Stomach smooth muscle (tissue), 2 donors: Measurements from ENCODE around the gene IFTAP.
A peak's percentile ranks its signal among the peaks of the same experiment; 100 is the strongest.
"Not testable (repeated sequence)": the region's sequence is repeated elsewhere in the genome, so short reads cannot be mapped to it uniquely, and the experiment has no call there.

ENCODE experiments used
- H3K27ac ChIP-seq: one replicate; pipeline ENCODE4 v1.7.0; 2013; ENCODE audit warnings: mild to moderate bottlenecking, low read length, inconsistent platforms
- H3K27me3 ChIP-seq, 2 donors: one replicate each; pipeline ENCODE4 v1.7.0; 2013; ENCODE audit warnings: low read length in 2 of 2; ENCODE audit not compliant: insufficient read depth in 2 of 2, control insufficient read depth in 1 of 2
- H3K36me3 ChIP-seq, 2 donors: one replicate each; pipeline ENCODE4 v1.7.0; 2013; ENCODE audit warnings: low read length in 2 of 2; ENCODE audit not compliant: control insufficient read depth in 2 of 2, insufficient read depth in 2 of 2
- H3K4me1 ChIP-seq: one replicate; pipeline ENCODE4 v1.7.0; 2013; ENCODE audit warnings: low read length; ENCODE audit not compliant: control insufficient read depth, insufficient read depth
- H3K4me3 ChIP-seq, 2 donors: one replicate each; pipeline ENCODE4 v1.7.0; 2013; ENCODE audit warnings: low read length in 2 of 2
- H3K9ac ChIP-seq, 2 donors: one replicate each; pipeline ENCODE4 v1.7.0; 2013; ENCODE audit warnings: low read length in 2 of 2, mild to moderate bottlenecking in 1 of 2
- H3K9me3 ChIP-seq, 2 donors: one replicate each; pipeline ENCODE4 v1.7.0; 2013; ENCODE audit warnings: low read length in 2 of 2; ENCODE audit not compliant: control insufficient read depth in 2 of 2
- donor health status: healthy.
- donor health status: Pancreatic carcinoma.

The IFTAP gene, protein sequence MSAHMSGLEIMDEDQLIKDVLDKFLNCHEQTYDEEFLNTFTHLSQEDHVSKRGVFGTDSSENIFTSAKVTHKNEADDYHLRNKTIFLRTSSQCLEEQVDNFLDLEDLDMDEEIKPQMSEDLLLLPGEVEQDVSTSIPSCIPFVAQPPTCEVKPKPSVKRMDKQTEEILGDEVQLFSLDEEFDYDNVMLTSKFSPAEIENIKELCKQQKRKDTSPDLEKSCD

GRCh38 chr11:36594316-36594989 is at the start of gene IFTAP:
IFTAP (plus strand) TSS chr11:36594502; CDS start chr11:36610104, 15,602 bp downstream.
- Histone ChIP-seq H3K4me3 (peak within 1 kb of the TSS; percentile 79 to 93), H3K9me3 (no peaks in the 10 kb centered on the region), H3K36me3 (no peaks in the 10 kb centered on the region), H3K9ac (peak within 1 kb of the TSS; percentile 70 to 81), H3K27ac (no peak within 1 kb of the TSS), H3K27me3 (no peaks in the 10 kb centered on the region), H3K4me1 (peaks cover 4% of the 10 kb centered on the region)

- Histone ChIP-seq H3K27ac (no peak overlapping the region), H3K36me3 (no peaks in the 10 kb centered on the region), H3K4me1 (no peaks in the 10 kb centered on the region), H3K27me3 (no peaks in the 10 kb centered on the region), H3K9me3 (no peaks in the 10 kb centered on the region), H3K9ac (no peak overlapping the region), H3K4me3 (no peak overlapping the region)
These were observed 43.8 kb upstream of the IFTAP start for GRCh38 chr11:36550385-36551115.

DNA sequence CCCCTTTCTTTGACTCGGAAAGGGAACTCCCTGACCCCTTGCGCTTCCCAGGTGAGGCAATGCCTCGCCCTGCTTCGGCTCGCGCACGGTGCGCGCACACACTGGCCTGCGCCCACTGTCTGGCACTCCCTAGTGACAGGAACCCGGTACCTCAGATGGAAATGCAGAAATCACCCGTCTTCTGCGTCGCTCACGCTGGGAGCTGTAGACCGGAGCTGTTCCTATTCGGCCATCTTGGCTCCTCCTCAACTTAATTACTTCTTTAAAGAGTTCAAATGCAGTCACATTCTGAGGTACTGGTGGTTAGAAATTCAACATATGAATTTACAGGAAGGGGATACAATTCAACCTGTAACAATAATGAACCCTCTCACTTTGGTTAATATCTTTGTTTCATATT is 36.9 kb upstream of the IFTAP start:
- H3K9me3 ChIP-seq, H3K27ac ChIP-seq, H3K9ac ChIP-seq, H3K36me3 ChIP-seq, H3K4me3 ChIP-seq, H3K27me3 ChIP-seq, H3K4me1 ChIP-seq: not testable (repeated sequence)

DNA sequence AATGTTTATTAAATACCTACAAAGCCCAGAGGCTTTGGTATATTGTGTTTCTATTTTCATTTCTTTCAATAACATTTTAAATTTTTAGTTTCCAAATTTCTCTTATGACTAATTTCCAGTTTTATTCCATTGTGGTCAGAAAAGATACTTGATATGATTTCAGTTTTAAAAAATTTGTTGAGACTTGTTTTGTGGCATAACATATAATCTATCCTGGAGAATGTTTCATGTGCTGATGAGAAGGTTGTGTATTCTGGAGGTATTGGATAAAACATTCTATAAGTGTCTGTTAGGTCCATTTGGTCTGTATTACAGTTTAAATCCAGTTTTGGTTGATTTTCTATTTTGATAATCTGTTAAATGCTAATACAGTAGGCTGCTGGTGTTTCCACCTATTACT is 36.3 kb upstream of the IFTAP start:
- Histone ChIP-seq H3K4me3 (no peak overlapping the region), H3K36me3 (no peaks in the 10 kb centered on the region)

GRCh38 chr11:36558571-36559413 is 35.5 kb upstream of the IFTAP start:
- no peak overlapping the region for H3K9ac ChIP-seq
- H3K4me3 ChIP-seq: no peak overlapping the region
- no peaks in the 10 kb centered on the region for H3K9me3 ChIP-seq
- H3K36me3 ChIP-seq: no peaks in the 10 kb centered on the region
- no peak overlapping the region for H3K27ac ChIP-seq
- H3K4me1 ChIP-seq: no peaks in the 10 kb centered on the region
- no peaks in the 10 kb centered on the region for H3K27me3 ChIP-seq

More for the DNA sequence above, 36.3 kb upstream of the IFTAP start:
- H3K9me3 ChIP-seq: no peaks in the 10 kb centered on the region
- H3K27ac ChIP-seq: no peak overlapping the region
- H3K9ac ChIP-seq: no peak overlapping the region
- H3K4me1 ChIP-seq: no peaks in the 10 kb centered on the region
- no peaks in the 10 kb centered on the region for H3K27me3 ChIP-seq

DNA sequence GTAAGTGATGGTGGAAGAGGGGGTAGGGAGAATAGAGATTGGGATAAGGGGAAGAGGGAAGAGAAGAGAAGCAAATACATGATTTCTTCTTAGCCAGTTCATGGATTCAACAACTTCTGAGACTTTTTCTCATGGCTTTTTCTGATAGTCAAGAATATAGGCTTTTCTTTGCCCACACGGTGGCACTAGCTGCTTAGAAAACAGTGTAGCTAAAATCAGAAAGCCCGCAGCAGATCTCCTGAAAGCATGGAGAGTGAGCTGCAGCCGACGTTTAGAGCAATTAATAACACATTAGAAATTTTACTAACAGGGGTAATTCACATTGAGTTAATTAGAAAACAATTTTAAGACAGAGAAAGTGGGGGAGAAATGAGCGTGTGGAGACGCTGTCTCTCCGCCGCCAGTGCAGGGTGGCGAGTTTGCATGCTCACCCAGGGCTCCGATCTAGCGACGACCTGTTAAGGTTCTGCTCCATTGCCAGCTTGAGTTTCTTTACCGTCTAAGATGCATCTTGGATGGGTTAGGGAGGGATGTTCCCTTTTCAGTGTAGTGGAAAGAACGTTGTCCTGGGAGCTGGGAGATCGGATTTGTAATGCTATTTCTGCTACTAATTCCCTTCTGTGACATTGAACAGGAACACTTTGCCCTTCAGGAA is 29.8 kb upstream of the IFTAP start:
- peak overlapping the region in 1 of 2 donors; percentile 24 for H3K9ac ChIP-seq
- H3K4me1 ChIP-seq: no peaks in the 10 kb centered on the region
- H3K27me3 ChIP-seq: no peaks in the 10 kb centered on the region
- H3K4me3 ChIP-seq: peak overlapping the region; percentile 54 to 75
- H3K36me3 ChIP-seq: no peaks in the 10 kb centered on the region
- H3K9me3 ChIP-seq: no peaks in the 10 kb centered on the region
- no peak overlapping the region for H3K27ac ChIP-seq

- H3K4me1 ChIP-seq: no peaks in the 10 kb centered on the region
- H3K9me3 ChIP-seq: no peaks in the 10 kb centered on the region
- H3K4me3 ChIP-seq: peak overlapping the region; percentile 54 to 75
- no peak overlapping the region for H3K27ac ChIP-seq
- peak overlapping the region in 1 of 2 donors; percentile 24 for H3K9ac ChIP-seq
- no peaks in the 10 kb centered on the region for H3K27me3 ChIP-seq
- H3K36me3 ChIP-seq: no peaks in the 10 kb centered on the region
These were observed 29.2 kb upstream of the IFTAP start for GRCh38 chr11:36565031-36565610.

GRCh38 chr11:36566407-36567053 is 27.8 kb upstream of the IFTAP start:
- Histone ChIP-seq H3K9ac (no peak overlapping the region), H3K27ac (no peak overlapping the region), H3K36me3 (no peaks in the 10 kb centered on the region), H3K4me1 (no peaks in the 10 kb centered on the region), H3K4me3 (no peak overlapping the region), H3K9me3 (no peaks in the 10 kb centered on the region), H3K27me3 (no peaks in the 10 kb centered on the region)

GRCh38 chr11:36567694-36568093 is 26.6 kb upstream of the IFTAP start, which contains the start of gene RAG1:
RAG1 (plus strand) TSS chr11:36568007; CDS start chr11:36573305, 5,298 bp downstream.
- no peaks in the 10 kb centered on the region for H3K36me3 ChIP-seq
- H3K4me3 ChIP-seq: no peak within 1 kb of the TSS
- no peaks in the 10 kb centered on the region for H3K9me3 ChIP-seq
- H3K27ac ChIP-seq: no peak within 1 kb of the TSS
- H3K4me1 ChIP-seq: no peaks in the 10 kb centered on the region
- H3K9ac ChIP-seq: no peak within 1 kb of the TSS
- no peaks in the 10 kb centered on the region for H3K27me3 ChIP-seq
